ENCODE data around the gene REM2. TPM values are rescaled to one million over a fixed set of nuclear protein-coding genes. Genes with fewer than 3 reads are reported as not detected.

The REM2 gene, protein sequence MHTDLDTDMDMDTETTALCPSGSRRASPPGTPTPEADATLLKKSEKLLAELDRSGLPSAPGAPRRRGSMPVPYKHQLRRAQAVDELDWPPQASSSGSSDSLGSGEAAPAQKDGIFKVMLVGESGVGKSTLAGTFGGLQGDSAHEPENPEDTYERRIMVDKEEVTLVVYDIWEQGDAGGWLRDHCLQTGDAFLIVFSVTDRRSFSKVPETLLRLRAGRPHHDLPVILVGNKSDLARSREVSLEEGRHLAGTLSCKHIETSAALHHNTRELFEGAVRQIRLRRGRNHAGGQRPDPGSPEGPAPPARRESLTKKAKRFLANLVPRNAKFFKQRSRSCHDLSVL
- total RNA-seq = 3.0 and 3.6 TPM in 2 replicates
- long read RNA-seq = 0 reads

DNA sequence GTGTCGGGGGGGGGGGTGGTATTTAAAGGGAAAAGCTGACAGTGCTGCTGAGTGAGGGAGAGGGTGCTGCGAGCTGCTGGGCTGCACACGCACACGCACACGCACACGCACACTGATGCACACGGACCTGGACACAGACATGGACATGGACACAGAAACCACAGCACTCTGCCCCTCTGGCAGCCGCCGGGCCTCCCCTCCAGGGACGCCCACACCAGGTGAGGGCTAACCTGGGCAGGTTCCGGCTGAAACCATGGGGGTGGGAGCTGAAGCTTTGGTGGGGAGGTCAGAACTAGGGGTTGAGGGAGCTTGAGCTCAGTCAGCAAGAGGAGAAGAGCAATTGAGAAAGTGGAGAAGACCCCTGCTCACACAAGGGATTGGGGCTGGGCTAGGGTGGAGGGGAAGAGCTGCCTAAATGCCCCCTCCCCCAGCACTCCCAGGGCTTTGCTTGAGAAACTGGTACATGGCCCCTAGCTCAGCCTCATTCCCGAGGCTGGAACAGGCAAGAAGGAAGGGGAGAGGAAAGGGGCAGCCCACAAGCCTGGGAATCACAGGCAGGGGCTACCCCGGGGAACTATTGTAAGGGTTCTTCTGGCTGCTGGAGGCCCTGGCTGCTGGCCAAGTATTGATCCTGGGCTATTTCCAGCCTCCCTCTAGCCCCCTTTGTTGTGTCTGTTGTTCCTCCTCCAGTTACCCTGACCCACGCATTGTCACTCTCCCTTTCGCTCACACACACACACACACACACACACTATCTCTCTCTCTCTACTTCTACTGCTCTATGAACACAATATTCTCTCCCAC, at the start of gene REM2:
Gene REM2, plus strand, starts transcription at position 50 of the 804 bp plus-strand sequence. Its CDS starts 66 bp downstream, at position 116.
- no peaks in the 10 kb centered on the region for H3K9me3 Mint-ChIP-seq
- TF ChIP-seq, protein P1, sequence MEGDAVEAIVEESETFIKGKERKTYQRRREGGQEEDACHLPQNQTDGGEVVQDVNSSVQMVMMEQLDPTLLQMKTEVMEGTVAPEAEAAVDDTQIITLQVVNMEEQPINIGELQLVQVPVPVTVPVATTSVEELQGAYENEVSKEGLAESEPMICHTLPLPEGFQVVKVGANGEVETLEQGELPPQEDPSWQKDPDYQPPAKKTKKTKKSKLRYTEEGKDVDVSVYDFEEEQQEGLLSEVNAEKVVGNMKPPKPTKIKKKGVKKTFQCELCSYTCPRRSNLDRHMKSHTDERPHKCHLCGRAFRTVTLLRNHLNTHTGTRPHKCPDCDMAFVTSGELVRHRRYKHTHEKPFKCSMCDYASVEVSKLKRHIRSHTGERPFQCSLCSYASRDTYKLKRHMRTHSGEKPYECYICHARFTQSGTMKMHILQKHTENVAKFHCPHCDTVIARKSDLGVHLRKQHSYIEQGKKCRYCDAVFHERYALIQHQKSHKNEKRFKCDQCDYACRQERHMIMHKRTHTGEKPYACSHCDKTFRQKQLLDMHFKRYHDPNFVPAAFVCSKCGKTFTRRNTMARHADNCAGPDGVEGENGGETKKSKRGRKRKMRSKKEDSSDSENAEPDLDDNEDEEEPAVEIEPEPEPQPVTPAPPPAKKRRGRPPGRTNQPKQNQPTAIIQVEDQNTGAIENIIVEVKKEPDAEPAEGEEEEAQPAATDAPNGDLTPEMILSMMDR (conservative IDR thresholded peaks at IDR 0.05) = no peak
- peak within 1 kb of the TSS; percentile 98 for H3K27ac Mint-ChIP-seq (ENCODE audit: unreplicated experiment)
- no peaks in the 10 kb centered on the region for H3K36me3 Mint-ChIP-seq (ENCODE audit: low read depth)
- H3K27me3 Mint-ChIP-seq (ENCODE audit: low read depth) = peaks cover 5% of the 10 kb centered on the region
- H3K4me1 Mint-ChIP-seq = peaks cover 57% of the 10 kb centered on the region
- DNase-seq (ENCODE audit: low read depth, low spot score) = peak; percentile 8
- peak within 1 kb of the TSS; percentile 76 for H3K4me3 Mint-ChIP-seq

DNA sequence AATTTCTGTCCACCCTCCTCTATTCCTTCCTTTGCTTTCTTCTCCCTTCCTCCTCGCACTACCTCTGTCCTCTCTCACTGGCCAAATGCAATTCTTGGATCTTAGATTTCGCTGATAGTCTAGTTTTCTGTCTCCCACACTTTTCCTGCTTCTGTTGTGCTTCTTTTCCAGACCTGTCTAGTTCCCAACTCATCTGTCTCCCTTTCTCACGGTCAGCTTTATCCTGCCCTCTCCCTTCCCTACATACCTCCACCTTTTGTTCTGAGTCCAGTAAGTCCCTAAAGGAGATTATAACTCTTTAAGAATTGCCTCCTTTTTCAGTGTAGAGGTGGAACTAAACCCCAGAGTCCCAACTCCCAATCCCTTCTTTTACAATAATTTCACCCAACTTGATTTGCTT, 47.5 kb upstream of the REM2 start:
- no peak for DNase-seq (ENCODE audit: low read depth, low spot score)
- Mint-ChIP-seq H3K4me1 (peaks cover 39% of the 10 kb centered on the region), H3K9me3 (no peaks in the 10 kb centered on the region), H3K27ac (ENCODE audit: unreplicated experiment) (peak overlapping the region; percentile 2), H3K4me3 (peak overlapping the region; percentile 95), H3K36me3 (ENCODE audit: low read depth) (peaks cover 13% of the 10 kb centered on the region), H3K27me3 (ENCODE audit: low read depth) (peaks cover 33% of the 10 kb centered on the region)
- TF ChIP-seq, protein P1 (conservative IDR thresholded peaks at IDR 0.05) = no peak

DNA sequence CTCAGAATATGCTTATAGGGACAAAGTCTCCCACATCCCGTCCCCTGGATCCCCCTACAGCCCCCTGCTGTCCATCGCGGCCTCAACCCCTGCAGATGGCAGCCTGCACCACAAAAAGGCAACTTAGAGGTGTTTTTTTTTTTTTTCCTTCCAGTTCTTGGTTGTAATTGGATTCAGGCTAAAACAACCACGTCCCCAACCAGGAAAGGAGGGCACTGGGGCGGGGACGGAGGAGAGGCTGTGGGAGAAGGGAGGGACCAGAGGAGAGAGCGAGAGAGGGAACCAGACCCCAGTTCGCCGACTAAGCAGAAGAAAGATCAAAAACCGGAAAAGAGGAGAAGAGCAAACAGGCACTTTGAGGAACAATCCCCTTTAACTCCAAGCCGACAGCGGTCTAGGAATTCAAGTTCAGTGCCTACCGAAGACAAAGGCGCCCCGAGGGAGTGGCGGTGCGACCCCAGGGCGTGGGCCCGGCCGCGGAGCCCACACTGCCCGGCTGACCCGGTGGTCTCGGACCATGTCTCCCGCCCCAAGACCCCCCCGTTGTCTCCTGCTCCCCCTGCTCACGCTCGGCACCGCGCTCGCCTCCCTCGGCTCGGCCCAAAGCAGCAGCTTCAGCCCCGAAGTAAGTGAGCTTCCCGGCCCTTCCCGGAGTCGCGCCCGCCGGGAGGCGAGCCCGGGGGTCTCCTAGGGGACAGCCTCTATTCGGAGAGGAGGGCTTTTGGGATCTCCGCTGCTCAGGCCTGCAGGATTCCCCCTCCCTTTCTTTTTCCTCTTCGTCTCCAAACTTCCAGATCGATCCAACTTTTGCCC, 46.5 kb upstream of the REM2 start, which contains the start of gene MMP14:
Gene MMP14, plus strand, starts transcription at position 285 of the 813 bp plus-strand sequence. Its CDS starts 233 bp downstream, at position 518.
- Mint-ChIP-seq H3K27ac (ENCODE audit: unreplicated experiment) (peak within 1 kb of the TSS; percentile 99), H3K4me3 (peak within 1 kb of the TSS; percentile 95), H3K36me3 (ENCODE audit: low read depth) (peaks cover 15% of the 10 kb centered on the region), H3K4me1 (peaks cover 32% of the 10 kb centered on the region), H3K27me3 (ENCODE audit: low read depth) (peaks cover 33% of the 10 kb centered on the region), H3K9me3 (no peaks in the 10 kb centered on the region)
- TF ChIP-seq, protein P1 (conservative IDR thresholded peaks at IDR 0.05) = peak; percentile 42
- DNase-seq (ENCODE audit: low read depth, low spot score) = peak; percentile 28

DNA sequence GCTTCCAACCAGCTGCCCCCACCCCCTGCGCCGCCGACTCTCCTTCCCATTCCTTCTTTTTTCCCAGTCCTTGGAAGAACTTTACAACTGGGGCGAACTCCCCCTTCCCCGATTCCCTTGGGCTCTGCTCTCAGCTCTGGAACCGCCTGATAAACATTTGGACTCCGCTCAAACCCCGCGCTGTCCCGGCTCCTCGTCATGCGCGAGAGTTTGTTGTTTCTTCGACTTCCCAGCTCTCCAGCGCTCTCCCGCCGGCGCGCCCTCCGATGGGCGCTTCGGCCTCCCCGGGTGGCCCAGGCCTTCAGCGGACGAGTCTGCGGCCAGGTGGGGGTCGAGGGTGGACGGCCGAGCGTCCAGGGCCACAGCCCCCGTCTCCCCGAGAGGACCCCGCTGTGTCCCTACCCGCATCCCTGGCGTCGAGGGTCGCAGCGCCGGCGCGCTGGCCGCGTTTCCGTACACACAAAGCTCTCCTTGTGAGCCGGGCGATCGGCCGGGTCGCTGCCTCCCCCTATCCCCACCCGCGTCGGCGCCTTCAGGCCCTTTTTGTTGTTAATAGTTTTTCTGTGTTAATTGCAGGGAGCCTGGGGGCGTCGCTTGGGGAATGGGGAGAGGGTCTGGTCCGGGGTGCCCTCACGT, 45.8 kb upstream of the REM2 start:
- H3K9me3 Mint-ChIP-seq = no peaks in the 10 kb centered on the region
- peak overlapping the region; percentile 99 for H3K27ac Mint-ChIP-seq (ENCODE audit: unreplicated experiment)
- TF ChIP-seq, protein P1 (conservative IDR thresholded peaks at IDR 0.05) = no peak
- DNase-seq (ENCODE audit: low read depth, low spot score) = peak; percentile 41
- H3K4me3 Mint-ChIP-seq = peak overlapping the region; percentile 95
- H3K4me1 Mint-ChIP-seq = peaks cover 31% of the 10 kb centered on the region
- H3K27me3 Mint-ChIP-seq (ENCODE audit: low read depth) = peaks cover 33% of the 10 kb centered on the region
- peaks cover 15% of the 10 kb centered on the region for H3K36me3 Mint-ChIP-seq (ENCODE audit: low read depth)

Measured in neural crest cell (in vitro differentiated cells).